ENCODE data around the gene GNS. TPM values are rescaled to one million over a fixed set of nuclear protein-coding genes. Genes with fewer than 3 reads are reported as not detected.

The GNS gene
- total and polyA plus RNA-seq, 10 of the 15 experiments (the other 5 are each of a cell fraction or from before 2014, with no cell fraction given), result 4.1 to 33.8 (median 19.1) TPM

GRCh38 chr12:64675795-64676194, 83.4 kb downstream of the GNS start:
- peaks cover 85% of the 10 kb centered on the region for H3K79me2 ChIP-seq (ENCODE audit: control insufficient read depth, insufficient read depth, low read length)
- RAD21 ChIA-PET (ENCODE audit: unreplicated experiment), result interaction anchor here (2.1 kb wide), 1 partner anchor 66 kb away, joined by 9 read pairs; no protein-coding TSS in a partner anchor
- H3K36me3 ChIP-seq (ENCODE audit: control insufficient read depth in 2 of 2, insufficient read depth in 2 of 2, low read length in 1 of 2), result peaks cover 0 to 3% of the 10 kb centered on the region in 2 experiments; a peak in 2 of 4 replicates
- no peaks in the 10 kb centered on the region for H3K27me3 ChIP-seq (replicated peaks in 1 of 2; ENCODE audit: control insufficient read depth in 2 of 2, insufficient read depth in 2 of 2, low read length in 1 of 2)
- intact Hi-C loops (cut with micrococcal nuclease; ENCODE audit: unreplicated experiment), result no loop called here
- in situ Hi-C loops (cut with MboI), result no loop called here
- POLR2A ChIA-PET, result interaction anchor here (0.6 to 1.9 kb wide), 3 partner anchors 47 to 1031 kb away, joined by 3 to 6 read pairs (median 4); no protein-coding TSS in a partner anchor
- FAIRE-seq (no peak), DNase-seq (ENCODE audit: low read depth, low spot score) (no peak), ATAC-seq (no peak)
- no peak overlapping the region for H3K9ac ChIP-seq (ENCODE audit: control insufficient read depth, insufficient read depth, low read length)
- SMC1A ChIA-PET (ENCODE audit: uncharacterized antibody, unreplicated experiment), result no interaction called here
- H4K20me1 ChIP-seq (ENCODE audit: control insufficient read depth, insufficient read depth), result no peaks in the 10 kb centered on the region; the same call in 1 of the 2 replicates
- H3K9me3 ChIP-seq (replicated peaks; ENCODE audit: control insufficient read depth, insufficient read depth, low read length), result no peaks in the 10 kb centered on the region
- TF ChIP-seq ATF3 (IDR thresholded peaks at IDR 0.05; ENCODE audit: borderline replicate concordance, extremely low read depth, low read depth, low read length) (no peak), TCF12 (IDR thresholded peaks at IDR 0.05; ENCODE audit: low read depth, low read length) (no peak), CREB1 (IDR thresholded peaks at IDR 0.05; ENCODE audit: low read depth) (no peak), ZBTB11 (CRISPR knock-in tag; IDR thresholded peaks at IDR 0.05) (no peak)
- no peak overlapping the region for H3K27ac ChIP-seq (ENCODE audit: control insufficient read depth, insufficient read depth)
- WGBS (ENCODE audit: insufficient coverage, insufficient replicate concordance, low lambda C conversion rate, missing lambda C conversion rate), result 64% methylated on average over 3 of the region's 3 CpGs
- CTCF ChIA-PET, result no interaction called here
- no peak overlapping the region for H3K4me3 ChIP-seq
- H2AFZ ChIP-seq (ENCODE audit: control insufficient read depth, low read depth, low read length), result no peak overlapping the region
- H3K4me1 ChIP-seq (ENCODE audit: control insufficient read depth, insufficient read depth, low read length), result peaks cover 69% of the 10 kb centered on the region
- no peak overlapping the region for H3K4me2 ChIP-seq (ENCODE audit: control insufficient read depth, insufficient read depth)
- no TSS peak for BruUV-seq (replicated peaks)

Data from GM12878 (cell line).